PFSK-1 (cell line): ENCODE data around the gene ELP5.

ENCODE experiments used
- FOXP2 ChIP-seq: optimal IDR thresholded peaks from 2 replicates; pipeline ENCODE3; 2011; ENCODE audit warnings: borderline replicate concordance, control low read depth, inconsistent platforms; ENCODE audit not compliant: insufficient read depth; ENCODE audit errors: extremely low read length, extremely low read depth
- POLR2AphosphoS5 ChIP-seq: IDR thresholded peaks from 2 replicates; pipeline ENCODE4 v1.6.1; 2012; ENCODE audit warnings: low read depth, mild to moderate bottlenecking, control low read depth, low read length, moderate library complexity
- SIN3A ChIP-seq: IDR thresholded peaks from 2 replicates; pipeline ENCODE4 v1.6.1; 2012; ENCODE audit warnings: mild to moderate bottlenecking, low read length, moderate library complexity, borderline replicate concordance; ENCODE audit not compliant: insufficient read depth
- TAF1 ChIP-seq: IDR thresholded peaks from 2 replicates; pipeline ENCODE4 v1.6.1; 2012; ENCODE audit warnings: low read length, control low read depth, borderline replicate concordance; ENCODE audit not compliant: insufficient read depth
- TF ChIP-seq, protein P1 (sequence below), 2 experiments: IDR thresholded peaks; 2 replicates each; pipeline versions ENCODE4 v1.6.1 to v1.8.0; 2011 to 2012; ENCODE audit warnings: low read depth in 2 of 2, low read length in 2 of 2, control low read depth in 1 of 2, inconsistent platforms in 1 of 2, mild to moderate bottlenecking in 1 of 2, moderate library complexity in 1 of 2; ENCODE audit not compliant: insufficient read depth in 1 of 2

ELP5 gene

DNA sequence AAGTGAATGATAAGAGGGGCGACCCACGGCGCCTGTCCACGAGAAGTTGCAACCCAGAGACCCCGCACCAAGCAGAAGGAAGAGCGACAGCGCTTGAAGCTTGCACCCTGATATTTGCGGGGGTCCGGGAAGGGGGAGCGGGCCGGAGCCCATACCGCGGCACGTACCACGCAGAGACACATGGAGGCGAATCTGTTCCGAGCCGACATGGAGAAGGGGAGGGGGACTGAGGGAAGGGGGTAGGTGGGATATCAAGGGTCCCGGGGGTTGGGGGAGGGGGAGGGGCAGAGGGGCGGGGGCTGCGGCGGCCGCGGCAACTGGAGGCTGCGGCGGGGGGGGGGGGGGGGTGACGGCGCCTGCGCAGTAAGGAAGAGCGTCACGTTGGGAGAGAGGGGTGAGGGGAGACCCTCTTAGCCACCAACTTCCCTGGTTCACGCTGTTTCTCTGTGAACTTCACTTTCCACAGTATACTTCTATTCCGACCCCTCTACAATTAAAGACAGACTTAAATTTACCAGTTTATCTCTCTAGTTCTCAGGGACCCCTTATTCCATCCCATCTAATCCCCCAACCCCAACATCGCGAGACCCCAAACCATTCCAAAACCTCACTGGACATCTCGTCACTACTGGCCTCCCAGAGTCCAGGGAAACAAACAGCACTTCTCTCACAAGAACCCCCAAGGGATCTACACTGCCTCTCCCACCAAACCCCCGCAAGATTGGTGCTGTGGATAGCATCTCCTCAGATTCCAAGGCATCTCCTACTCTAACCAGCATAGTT, 40.3 kb upstream of the ELP5 start:
- TF ChIP-seq SIN3A = no peak
- no peak for TF ChIP-seq TAF1
- no peak for TF ChIP-seq FOXP2
- TF ChIP-seq, protein P1, sequence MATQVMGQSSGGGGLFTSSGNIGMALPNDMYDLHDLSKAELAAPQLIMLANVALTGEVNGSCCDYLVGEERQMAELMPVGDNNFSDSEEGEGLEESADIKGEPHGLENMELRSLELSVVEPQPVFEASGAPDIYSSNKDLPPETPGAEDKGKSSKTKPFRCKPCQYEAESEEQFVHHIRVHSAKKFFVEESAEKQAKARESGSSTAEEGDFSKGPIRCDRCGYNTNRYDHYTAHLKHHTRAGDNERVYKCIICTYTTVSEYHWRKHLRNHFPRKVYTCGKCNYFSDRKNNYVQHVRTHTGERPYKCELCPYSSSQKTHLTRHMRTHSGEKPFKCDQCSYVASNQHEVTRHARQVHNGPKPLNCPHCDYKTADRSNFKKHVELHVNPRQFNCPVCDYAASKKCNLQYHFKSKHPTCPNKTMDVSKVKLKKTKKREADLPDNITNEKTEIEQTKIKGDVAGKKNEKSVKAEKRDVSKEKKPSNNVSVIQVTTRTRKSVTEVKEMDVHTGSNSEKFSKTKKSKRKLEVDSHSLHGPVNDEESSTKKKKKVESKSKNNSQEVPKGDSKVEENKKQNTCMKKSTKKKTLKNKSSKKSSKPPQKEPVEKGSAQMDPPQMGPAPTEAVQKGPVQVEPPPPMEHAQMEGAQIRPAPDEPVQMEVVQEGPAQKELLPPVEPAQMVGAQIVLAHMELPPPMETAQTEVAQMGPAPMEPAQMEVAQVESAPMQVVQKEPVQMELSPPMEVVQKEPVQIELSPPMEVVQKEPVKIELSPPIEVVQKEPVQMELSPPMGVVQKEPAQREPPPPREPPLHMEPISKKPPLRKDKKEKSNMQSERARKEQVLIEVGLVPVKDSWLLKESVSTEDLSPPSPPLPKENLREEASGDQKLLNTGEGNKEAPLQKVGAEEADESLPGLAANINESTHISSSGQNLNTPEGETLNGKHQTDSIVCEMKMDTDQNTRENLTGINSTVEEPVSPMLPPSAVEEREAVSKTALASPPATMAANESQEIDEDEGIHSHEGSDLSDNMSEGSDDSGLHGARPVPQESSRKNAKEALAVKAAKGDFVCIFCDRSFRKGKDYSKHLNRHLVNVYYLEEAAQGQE (IDR thresholded peaks at IDR 0.05; ENCODE audit: insufficient read depth in 1 of 2, low read depth in 2 of 2, low read length in 2 of 2) = no peak
- TF ChIP-seq POLR2AphosphoS5 = no peak

DNA sequence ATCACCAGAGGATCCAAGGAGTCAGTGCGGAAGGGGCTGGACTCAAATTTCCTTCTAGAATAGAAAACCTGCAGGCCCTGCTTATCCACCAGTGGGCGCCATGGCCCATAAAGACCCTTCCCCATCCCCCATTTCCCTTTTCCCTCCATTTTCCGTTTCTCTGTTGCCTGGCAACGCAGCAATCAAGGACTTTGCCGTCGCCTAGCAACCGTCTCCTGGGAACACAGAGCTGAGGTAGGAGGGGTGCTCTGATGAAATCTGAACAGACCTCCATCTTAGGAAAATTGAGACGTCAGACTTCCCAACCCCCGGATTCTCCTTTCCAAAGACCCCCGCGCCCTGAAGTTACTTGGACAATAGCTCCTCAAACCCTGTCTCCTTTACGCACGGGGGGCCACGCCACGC, 38.1 kb upstream of the ELP5 start:
- 0 out of 2 replicates have a peak, but pooled peaks have one; percentile 52 for TF ChIP-seq SIN3A
- no peak for TF ChIP-seq POLR2AphosphoS5
- no peak for TF ChIP-seq TAF1
- TF ChIP-seq FOXP2 = no peak
- TF ChIP-seq, protein P1 (IDR thresholded peaks at IDR 0.05; ENCODE audit: insufficient read depth in 1 of 2, low read depth in 2 of 2, low read length in 2 of 2) = no peak

DNA sequence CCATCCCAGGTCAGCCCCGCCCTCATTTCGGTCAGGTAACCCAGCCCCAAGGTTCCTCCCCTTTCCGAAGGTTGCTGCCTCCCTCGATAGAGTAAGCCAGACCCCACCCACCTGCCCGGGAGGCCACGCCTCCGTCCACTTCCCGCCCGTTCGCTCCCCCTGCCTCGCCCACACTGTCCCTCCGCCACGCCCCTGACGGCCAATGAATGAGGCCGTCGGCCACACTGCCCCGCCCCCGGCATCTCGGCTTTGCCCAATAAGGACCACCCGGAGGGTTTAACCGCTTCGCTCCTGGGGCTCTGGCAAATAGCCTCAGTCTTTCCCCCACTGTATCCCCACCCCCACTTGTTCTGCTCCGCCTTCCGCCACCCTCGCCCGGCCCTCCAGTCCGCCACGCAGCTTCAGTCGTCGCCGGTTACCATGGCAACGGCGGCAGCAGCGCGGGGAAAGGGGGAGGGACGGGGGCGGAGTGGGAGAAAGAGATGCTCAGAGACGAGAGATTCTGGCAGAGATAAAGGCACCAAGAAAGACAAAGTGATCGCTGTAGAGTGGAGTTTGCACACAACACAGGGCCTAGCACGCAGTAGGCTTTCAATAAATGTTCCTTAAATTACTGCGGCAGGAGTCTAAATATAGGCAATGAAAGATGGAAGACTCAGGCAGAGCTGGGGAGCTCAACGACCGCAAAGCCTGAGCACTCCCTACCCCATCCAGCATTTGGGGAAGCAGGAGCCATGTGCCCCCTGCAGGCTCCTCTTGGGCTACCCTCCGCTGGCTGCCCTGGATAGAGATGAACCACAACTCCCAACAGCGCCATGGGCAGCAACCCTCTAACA, 37.5 kb upstream of the ELP5 start:
- TF ChIP-seq SIN3A (peak; percentile 75; the same call in 1 of the 2 replicates), TAF1 (no peak)

DNA sequence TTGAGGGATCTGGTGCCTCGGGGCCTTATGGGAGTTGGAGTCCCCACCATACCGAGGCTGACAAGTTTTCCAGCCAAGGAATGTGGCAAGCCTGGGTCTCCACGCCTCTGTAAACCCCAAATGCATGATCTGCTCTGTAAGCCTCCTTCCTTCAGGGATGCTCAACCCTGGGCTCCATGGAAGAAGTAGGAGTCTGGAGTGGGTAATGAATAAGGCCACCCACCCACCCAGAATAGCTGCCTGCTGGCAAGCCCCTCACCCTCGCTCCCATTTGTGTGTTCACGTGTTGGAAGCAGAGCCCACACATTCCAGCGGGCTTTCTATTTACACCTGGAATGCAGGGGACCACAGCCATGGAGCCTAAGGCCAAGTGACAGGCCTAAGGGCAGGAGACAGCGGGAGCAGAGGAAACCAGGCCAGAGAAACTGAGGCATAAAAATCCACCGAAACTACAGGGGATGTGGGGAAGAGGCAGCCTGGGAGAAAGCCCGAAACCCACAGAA, 36.8 kb upstream of the ELP5 start:
- TF ChIP-seq POLR2AphosphoS5 (no peak), SIN3A (no peak)

DNA sequence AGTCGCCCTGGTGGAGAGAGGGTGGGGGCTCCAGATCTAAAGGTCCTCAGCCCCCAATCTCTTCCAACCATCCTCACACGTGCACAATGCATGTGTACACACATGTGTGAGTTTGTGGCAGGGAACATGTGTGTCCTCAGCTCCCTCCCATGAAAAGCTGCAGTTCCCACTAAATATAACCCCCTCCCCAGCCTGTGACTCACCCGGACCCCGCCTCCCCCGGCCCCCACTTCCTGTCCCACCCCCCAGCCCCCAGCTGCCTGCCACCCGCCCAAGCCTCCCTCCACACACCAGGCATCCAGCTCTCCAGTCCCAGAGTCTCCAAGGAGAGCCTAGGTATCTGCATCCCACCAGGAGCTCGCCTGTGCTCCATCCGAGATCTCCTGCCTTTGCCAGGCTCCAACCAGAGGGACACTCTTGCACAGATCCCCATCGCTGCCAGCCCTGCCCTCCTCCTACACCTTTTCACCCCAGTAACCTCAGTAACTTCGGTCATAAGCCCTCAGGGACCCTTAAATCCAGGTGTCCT, 36.3 kb upstream of the ELP5 start:
- TF ChIP-seq, protein P1 (IDR thresholded peaks at IDR 0.05; ENCODE audit: insufficient read depth in 1 of 2, low read depth in 2 of 2, low read length in 2 of 2) = no peak
- TF ChIP-seq POLR2AphosphoS5 = no peak; the same call in 1 of the 2 replicates
- no peak for TF ChIP-seq FOXP2
- TF ChIP-seq TAF1 = peak; percentile 50; the same call in 1 of the 2 replicates
- TF ChIP-seq SIN3A = no peak
